ENCODE results near the gene TTC33. TPM values are rescaled to one million over a fixed set of nuclear protein-coding genes. Genes with fewer than 3 reads are reported as not detected.

TTC33 gene
- total and polyA plus RNA-seq, 2 of the 4 experiments (the other 2 are of a cell fraction) = 3.1 to 8.1 TPM

DNA sequence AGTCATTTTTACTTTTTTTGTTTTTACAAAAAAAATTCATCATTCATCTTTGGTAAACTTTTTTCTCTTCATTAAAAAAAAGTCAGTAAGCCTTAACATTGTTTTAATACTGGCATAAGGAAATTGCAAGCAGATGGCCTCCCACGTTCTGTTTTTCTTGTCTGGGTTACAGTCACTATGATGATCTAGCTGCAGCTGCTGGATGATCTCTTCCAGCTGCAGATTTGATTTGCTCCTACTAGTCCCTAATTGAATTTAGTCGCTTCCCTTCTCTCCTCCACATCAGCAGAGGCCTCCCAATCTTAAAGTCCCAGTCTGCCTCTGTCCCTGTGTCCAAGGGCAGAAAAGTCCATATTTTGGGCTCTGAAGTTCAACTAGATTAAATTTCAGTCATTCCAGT lies 182.8 kb downstream of the TTC33 start:
- Histone ChIP-seq H2BK120ac (ENCODE audit: low read depth, low read length) (peak overlapping the region; percentile 38; the same call in 1 of the 2 replicates), H2BK5ac (ENCODE audit: low read depth, low read length, poor library complexity, severe bottlenecking) (no peak overlapping the region), H3K79me1 (ENCODE audit: low read depth in 1 of 2, low read length in 2 of 2) (no peaks in the 10 kb centered on the region), H4K8ac (ENCODE audit: low read depth in 2 of 2, low read length in 2 of 2) (no peak overlapping the region), H3K18ac (ENCODE audit: low read depth, low read length) (no peak overlapping the region), H3K4ac (ENCODE audit: low read depth, low read length) (no peak overlapping the region), H2AFZ (replicated peaks; ENCODE audit: low read length, poor library complexity) (no peak overlapping the region), H4K5ac (ENCODE audit: low read depth, low read length) (no peak overlapping the region), H3K4me2 (ENCODE audit: low read depth, low read length) (no peak overlapping the region), H3K27ac (ENCODE audit: insufficient read depth, low read length) (peak overlapping the region; percentile 2; the same call in 1 of the 2 replicates), H3K23ac (ENCODE audit: low read depth, low read length) (no peak overlapping the region), H3K9ac (ENCODE audit: low read depth, low read length) (no peak overlapping the region), H3K36me3 (ENCODE audit: control insufficient read depth, insufficient read depth, low read length) (no peaks in the 10 kb centered on the region), H2BK15ac (ENCODE audit: low read depth, low read length) (peak overlapping the region; percentile 23; the same call in 1 of the 3 replicates), H2AK5ac (ENCODE audit: low read depth, low read length) (no peak overlapping the region), H3K27me3 (ENCODE audit: control insufficient read depth, insufficient read depth, low read length) (no peaks in the 10 kb centered on the region), H2BK20ac (ENCODE audit: low read depth, low read length) (no peak overlapping the region), H3K9me1 (ENCODE audit: insufficient read depth, low read length) (peaks cover 6% of the 10 kb centered on the region; the same call in 1 of the 2 replicates), H3K56ac (ENCODE audit: extremely low read depth, insufficient read depth, low read length) (no peak overlapping the region), H2AK9ac (replicated peaks; ENCODE audit: low read depth, low read length, poor library complexity) (no peak overlapping the region), H3K4me1 (ENCODE audit: control insufficient read depth, insufficient read depth, low read length) (peaks cover 8% of the 10 kb centered on the region), H3K9me3 (ENCODE audit: control insufficient read depth, insufficient read depth, low read length) (no peaks in the 10 kb centered on the region), H4K91ac (ENCODE audit: insufficient read depth, low read depth, low read length) (peak overlapping the region; percentile 17; the same call in 1 of the 2 replicates), H3K14ac (replicated peaks; ENCODE audit: low read depth, low read length) (no peak overlapping the region), H3K4me3 (ENCODE audit: insufficient read depth, low read depth, low read length) (no peak overlapping the region), H4K20me1 (ENCODE audit: insufficient read depth, low read length) (no peaks in the 10 kb centered on the region)
- ATAC-seq (ENCODE audit: low read depth) (peak; percentile 55), DNase-seq (peak; percentile 88)
- ChIA-PET CTCF (no interaction called here), POLR2A (ENCODE audit: unreplicated experiment) (no interaction called here)
- WGBS, 2 experiments (ENCODE audit: extremely low coverage in 2 of 2, insufficient read length in 1 of 2) = no CpG with 5 or more reads among the region's 2 CpGs
- intact Hi-C loops (cut with micrococcal nuclease) (loop anchor here (5.0 kb wide), 2 partner anchors 104 to 186 kb away; partner anchors contain the start of gene PTGER4), dilution Hi-C loops (cut with HindIII; ENCODE audit: low sequenced_read_pairs, unreplicated experiment) (no loop called here), in situ Hi-C loops (cut with MboI; ENCODE audit: low sequenced_read_pairs) (no loop called here)
- no peak for TF ChIP-seq RAD21 (IDR thresholded peaks at IDR 0.05; ENCODE audit: low read length)
- TF ChIP-seq RCOR1 (IDR thresholded peaks at IDR 0.05; ENCODE audit: insufficient replicate concordance, low read length) = no peak
- TF ChIP-seq NFE2L2 (IDR thresholded peaks at IDR 0.05; ENCODE audit: low read depth, low read length) = no peak
- no peak for TF ChIP-seq MXI1 (IDR thresholded peaks at IDR 0.05; ENCODE audit: borderline replicate concordance, low read depth, low read length)
- TF ChIP-seq, protein P1, sequence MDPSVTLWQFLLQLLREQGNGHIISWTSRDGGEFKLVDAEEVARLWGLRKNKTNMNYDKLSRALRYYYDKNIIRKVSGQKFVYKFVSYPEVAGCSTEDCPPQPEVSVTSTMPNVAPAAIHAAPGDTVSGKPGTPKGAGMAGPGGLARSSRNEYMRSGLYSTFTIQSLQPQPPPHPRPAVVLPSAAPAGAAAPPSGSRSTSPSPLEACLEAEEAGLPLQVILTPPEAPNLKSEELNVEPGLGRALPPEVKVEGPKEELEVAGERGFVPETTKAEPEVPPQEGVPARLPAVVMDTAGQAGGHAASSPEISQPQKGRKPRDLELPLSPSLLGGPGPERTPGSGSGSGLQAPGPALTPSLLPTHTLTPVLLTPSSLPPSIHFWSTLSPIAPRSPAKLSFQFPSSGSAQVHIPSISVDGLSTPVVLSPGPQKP (IDR thresholded peaks at IDR 0.05; ENCODE audit: borderline replicate concordance, low read depth, low read length) = no peak
- TF ChIP-seq MAFK (IDR thresholded peaks at IDR 0.05; ENCODE audit: low read depth, low read length) = no peak
- no peak for TF ChIP-seq SMC3 (IDR thresholded peaks at IDR 0.05; ENCODE audit: low read depth, low read length)
- TF ChIP-seq POLR2A (IDR thresholded peaks at IDR 0.05; ENCODE audit: low read depth, low read length) = no peak
- TF ChIP-seq CHD1 (IDR thresholded peaks at IDR 0.05; ENCODE audit: low read depth, low read length) = no peak
- no peak for TF ChIP-seq FOS (IDR thresholded peaks at IDR 0.05; ENCODE audit: low read depth, low read length)
- no peak for TF ChIP-seq MAZ (IDR thresholded peaks at IDR 0.05; ENCODE audit: borderline replicate concordance, low read depth, low read length)
- TF ChIP-seq BHLHE40 (IDR thresholded peaks at IDR 0.05; ENCODE audit: low read depth, low read length) = no peak
- TF ChIP-seq CEBPB (IDR thresholded peaks at IDR 0.05; ENCODE audit: low read depth, low read length) = no peak
- TF ChIP-seq, protein P2, sequence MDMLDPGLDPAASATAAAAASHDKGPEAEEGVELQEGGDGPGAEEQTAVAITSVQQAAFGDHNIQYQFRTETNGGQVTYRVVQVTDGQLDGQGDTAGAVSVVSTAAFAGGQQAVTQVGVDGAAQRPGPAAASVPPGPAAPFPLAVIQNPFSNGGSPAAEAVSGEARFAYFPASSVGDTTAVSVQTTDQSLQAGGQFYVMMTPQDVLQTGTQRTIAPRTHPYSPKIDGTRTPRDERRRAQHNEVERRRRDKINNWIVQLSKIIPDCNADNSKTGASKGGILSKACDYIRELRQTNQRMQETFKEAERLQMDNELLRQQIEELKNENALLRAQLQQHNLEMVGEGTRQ (IDR thresholded peaks at IDR 0.05; ENCODE audit: low read depth, low read length) = no peak
- no peak for TF ChIP-seq RFX5 (IDR thresholded peaks at IDR 0.05; ENCODE audit: low read depth, low read length)
- TF ChIP-seq, protein P3, sequence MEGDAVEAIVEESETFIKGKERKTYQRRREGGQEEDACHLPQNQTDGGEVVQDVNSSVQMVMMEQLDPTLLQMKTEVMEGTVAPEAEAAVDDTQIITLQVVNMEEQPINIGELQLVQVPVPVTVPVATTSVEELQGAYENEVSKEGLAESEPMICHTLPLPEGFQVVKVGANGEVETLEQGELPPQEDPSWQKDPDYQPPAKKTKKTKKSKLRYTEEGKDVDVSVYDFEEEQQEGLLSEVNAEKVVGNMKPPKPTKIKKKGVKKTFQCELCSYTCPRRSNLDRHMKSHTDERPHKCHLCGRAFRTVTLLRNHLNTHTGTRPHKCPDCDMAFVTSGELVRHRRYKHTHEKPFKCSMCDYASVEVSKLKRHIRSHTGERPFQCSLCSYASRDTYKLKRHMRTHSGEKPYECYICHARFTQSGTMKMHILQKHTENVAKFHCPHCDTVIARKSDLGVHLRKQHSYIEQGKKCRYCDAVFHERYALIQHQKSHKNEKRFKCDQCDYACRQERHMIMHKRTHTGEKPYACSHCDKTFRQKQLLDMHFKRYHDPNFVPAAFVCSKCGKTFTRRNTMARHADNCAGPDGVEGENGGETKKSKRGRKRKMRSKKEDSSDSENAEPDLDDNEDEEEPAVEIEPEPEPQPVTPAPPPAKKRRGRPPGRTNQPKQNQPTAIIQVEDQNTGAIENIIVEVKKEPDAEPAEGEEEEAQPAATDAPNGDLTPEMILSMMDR (conservative IDR thresholded peaks at IDR 0.05; ENCODE audit: low read depth, low read length) = no peak
- BruUV-seq (replicated peaks) = no TSS peak

Data from IMR-90 (cell line).